ENCODE measurements around the gene GOLGA6L7. TPM values are rescaled to one million over a fixed set of nuclear protein-coding genes. Genes with fewer than 3 reads are reported as not detected.

The GOLGA6L7 gene
- total RNA-seq, 2 experiments from 2014 or later: not detected

- H3K9me3 Mint-ChIP-seq: no peaks in the 10 kb centered on the region
- no peak overlapping the region for H3K27ac Mint-ChIP-seq
- intact Hi-C loops (cut with micrococcal nuclease): loop anchor here (5.0 to 10.0 kb wide), 2 partner anchors 47 to 96 kb away; no protein-coding TSS in a partner anchor
- H3K27me3 Mint-ChIP-seq: no peaks in the 10 kb centered on the region
- H3K4me1 Mint-ChIP-seq (ENCODE audit: low read depth): peaks cover 11% of the 10 kb centered on the region
- DNase-seq (no peak), ATAC-seq (no peak)
- CTCF ChIA-PET: interaction anchor here (1.5 kb wide), 2 partner anchors 10 to 53 kb away, joined by 3 to 4 read pairs; no protein-coding TSS in a partner anchor
- TF ChIP-seq CTCF (IDR thresholded peaks at IDR 0.05): no peak
- H3K4me3 Mint-ChIP-seq: no peak overlapping the region
- H3K36me3 Mint-ChIP-seq (ENCODE audit: low read depth): no peaks in the 10 kb centered on the region
- POLR2A ChIA-PET: no interaction called here
Measured at GRCh38 chr15:28881600-28881999, 33.2 kb upstream of the GOLGA6L7 start.

DNA sequence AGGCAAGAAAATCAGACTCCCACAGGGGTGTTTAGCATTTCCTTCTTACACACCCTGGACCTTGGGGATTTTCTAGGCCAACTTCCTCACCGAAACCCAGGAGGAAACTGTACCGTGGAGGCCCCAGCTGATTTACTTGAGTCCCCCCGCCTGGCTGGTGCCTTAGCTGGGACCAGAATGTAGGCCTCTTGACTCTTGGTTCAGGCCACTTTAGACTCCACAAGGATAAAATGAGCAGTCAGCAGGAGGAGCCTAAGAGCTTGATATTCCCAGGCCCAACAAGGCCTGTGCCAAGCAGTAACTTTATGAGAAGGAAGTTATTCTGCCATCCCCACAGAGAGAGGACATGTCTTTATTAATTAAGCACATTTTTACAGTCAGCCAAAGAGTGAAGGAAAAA, 32.7 kb upstream of the GOLGA6L7 start:
- H3K36me3 Mint-ChIP-seq (ENCODE audit: low read depth): no peaks in the 10 kb centered on the region
- POLR2A ChIA-PET: no interaction called here
- peaks cover 14% of the 10 kb centered on the region for H3K4me1 Mint-ChIP-seq (ENCODE audit: low read depth)
- H3K4me3 Mint-ChIP-seq: no peak overlapping the region
- no peak for TF ChIP-seq CTCF (IDR thresholded peaks at IDR 0.05)
- no peak for DNase-seq
- CTCF ChIA-PET: interaction anchor here (1.5 kb wide), 2 partner anchors 9 to 53 kb away, joined by 3 to 4 read pairs; no protein-coding TSS in a partner anchor
- H3K27me3 Mint-ChIP-seq: no peaks in the 10 kb centered on the region
- H3K27ac Mint-ChIP-seq: no peak overlapping the region
- H3K9me3 Mint-ChIP-seq: no peaks in the 10 kb centered on the region
- no peak for ATAC-seq
- intact Hi-C loops (cut with micrococcal nuclease): loop anchor here (5.0 to 10.0 kb wide), 2 partner anchors 46 to 96 kb away; no protein-coding TSS in a partner anchor

GRCh38 chr15:28880680-28881079, 32.2 kb upstream of the GOLGA6L7 start:
- Mint-ChIP-seq H3K27ac (no peak overlapping the region), H3K36me3 (ENCODE audit: low read depth) (no peaks in the 10 kb centered on the region), H3K9me3 (no peaks in the 10 kb centered on the region), H3K4me1 (ENCODE audit: low read depth) (peaks cover 18% of the 10 kb centered on the region), H3K4me3 (no peak overlapping the region), H3K27me3 (no peaks in the 10 kb centered on the region)
- DNase-seq: no peak
- intact Hi-C loops (cut with micrococcal nuclease): loop anchor here (5.0 to 10.0 kb wide), 2 partner anchors 46 to 97 kb away; no protein-coding TSS in a partner anchor
- CTCF ChIA-PET: interaction anchor here (1.5 kb wide), 2 partner anchors 9 to 54 kb away, joined by 3 to 4 read pairs; no protein-coding TSS in a partner anchor
- no peak for ATAC-seq
- POLR2A ChIA-PET: no interaction called here
- no peak for TF ChIP-seq CTCF (IDR thresholded peaks at IDR 0.05)

- TF ChIP-seq CTCF (IDR thresholded peaks at IDR 0.05): no peak
- Mint-ChIP-seq H3K27me3 (no peaks in the 10 kb centered on the region), H3K4me3 (no peak overlapping the region), H3K36me3 (ENCODE audit: low read depth) (no peaks in the 10 kb centered on the region), H3K27ac (no peak overlapping the region), H3K4me1 (ENCODE audit: low read depth) (peaks cover 16% of the 10 kb centered on the region), H3K9me3 (no peaks in the 10 kb centered on the region)
- no peak for DNase-seq
- no peak for ATAC-seq
- intact Hi-C loops (cut with micrococcal nuclease): no loop called here
- CTCF ChIA-PET: interaction anchor here (0.9 to 1.2 kb wide), 2 partner anchors 11 to 96 kb away, joined by 3 to 4 read pairs; no protein-coding TSS in a partner anchor
- POLR2A ChIA-PET: no interaction called here
Measured at GRCh38 chr15:28879551-28879950, 31.1 kb upstream of the GOLGA6L7 start.

DNA sequence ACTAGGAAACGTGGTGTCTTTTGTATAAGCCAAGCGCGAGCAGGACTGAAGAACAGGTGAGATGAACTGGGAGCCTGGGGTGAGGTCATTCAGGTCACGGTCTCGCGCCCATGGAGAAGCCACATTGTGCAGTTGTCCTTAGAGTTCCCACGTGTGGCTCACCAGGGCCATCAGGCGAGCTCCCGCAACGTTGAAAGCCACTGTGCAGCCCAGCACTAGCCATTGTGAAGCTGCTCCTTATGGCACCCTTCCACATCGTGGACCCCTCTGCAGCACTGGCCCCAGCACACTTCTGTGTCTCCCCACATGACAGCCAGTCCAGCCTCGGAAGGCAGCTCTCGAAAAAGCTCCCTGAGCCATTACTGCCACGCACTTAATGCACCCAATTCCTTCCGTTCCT, 29.8 kb upstream of the GOLGA6L7 start:
- H3K27me3 Mint-ChIP-seq: no peaks in the 10 kb centered on the region
- no peak overlapping the region for H3K4me3 Mint-ChIP-seq
- intact Hi-C loops (cut with micrococcal nuclease): no loop called here
- H3K36me3 Mint-ChIP-seq (ENCODE audit: low read depth): no peaks in the 10 kb centered on the region
- H3K9me3 Mint-ChIP-seq: no peaks in the 10 kb centered on the region
- no peak overlapping the region for H3K27ac Mint-ChIP-seq
- peaks cover 19% of the 10 kb centered on the region for H3K4me1 Mint-ChIP-seq (ENCODE audit: low read depth)
- POLR2A ChIA-PET: interaction anchor here (0.6 to 1.5 kb wide), 2 partner anchors 20 to 160 kb away, joined by 3 read pairs; no protein-coding TSS in a partner anchor
- ATAC-seq (no peak), DNase-seq (no peak)
- CTCF ChIA-PET: interaction anchor here (1.0 to 1.2 kb wide), 3 partner anchors 16 to 224 kb away, joined by 4 to 5 read pairs (median 4); no protein-coding TSS in a partner anchor
- no peak for TF ChIP-seq CTCF (IDR thresholded peaks at IDR 0.05)
